Parathyroid adenoma (tissue), 2 donors: Measurements from ENCODE around the gene COL6A3.

Source experiments
- H2AFZ ChIP-seq: fragments of 300-600 bp; sonication (generic); one replicate; pipeline ENCODE4 v1.7.0; 2017; ENCODE audit warnings: antibody characterized with exemption, mild to moderate bottlenecking
- H3K27ac ChIP-seq: fragments of 300-600 bp; sonication (generic); one replicate; pipeline ENCODE4 v1.7.0; 2017
- H3K27me3 ChIP-seq: fragments of 300-600 bp; sonication (generic); one replicate; pipeline ENCODE4 v1.7.0; 2017; ENCODE audit warnings: low read length; ENCODE audit not compliant: control insufficient read depth, insufficient read depth
- H3K36me3 ChIP-seq: fragments of 300-600 bp; sonication (generic); one replicate; pipeline ENCODE4 v1.7.0; 2017; ENCODE audit warnings: low read length; ENCODE audit not compliant: control insufficient read depth, insufficient read depth
- H3K4me1 ChIP-seq: fragments of 300-600 bp; sonication (generic); one replicate; pipeline ENCODE4 v1.7.0; 2017; ENCODE audit warnings: control low read depth
- H3K4me2 ChIP-seq: fragments of 300-600 bp; sonication (generic); one replicate; pipeline ENCODE4 v1.7.0; 2017; ENCODE audit warnings: low read length
- H3K4me3 ChIP-seq: fragments of 300-600 bp; sonication (generic); one replicate; pipeline ENCODE4 v1.7.0; 2017; ENCODE audit warnings: low read depth, low read length
- H3K79me2 ChIP-seq: fragments of 300-600 bp; sonication (generic); one replicate; pipeline ENCODE4 v1.7.0; 2017; ENCODE audit warnings: control low read depth
- H3K9ac ChIP-seq: fragments of 300-600 bp; sonication (generic); one replicate; pipeline ENCODE4 v1.7.0; 2017; ENCODE audit warnings: mild to moderate bottlenecking
- H3K9me3 ChIP-seq: fragments of 300-600 bp; sonication (generic); one replicate; pipeline ENCODE4 v1.7.0; 2017; ENCODE audit warnings: low read length; ENCODE audit not compliant: control insufficient read depth
- TF ChIP-seq, protein P1 (sequence below): fragments of 300-600 bp; sonication (generic); IDR thresholded peaks from one replicate; pipeline ENCODE4 v1.7.0; 2017; ENCODE audit warnings: antibody characterized with exemption, mild to moderate bottlenecking
- donor health status: primary hyperparathyroidism.

Gene COL6A3

DNA sequence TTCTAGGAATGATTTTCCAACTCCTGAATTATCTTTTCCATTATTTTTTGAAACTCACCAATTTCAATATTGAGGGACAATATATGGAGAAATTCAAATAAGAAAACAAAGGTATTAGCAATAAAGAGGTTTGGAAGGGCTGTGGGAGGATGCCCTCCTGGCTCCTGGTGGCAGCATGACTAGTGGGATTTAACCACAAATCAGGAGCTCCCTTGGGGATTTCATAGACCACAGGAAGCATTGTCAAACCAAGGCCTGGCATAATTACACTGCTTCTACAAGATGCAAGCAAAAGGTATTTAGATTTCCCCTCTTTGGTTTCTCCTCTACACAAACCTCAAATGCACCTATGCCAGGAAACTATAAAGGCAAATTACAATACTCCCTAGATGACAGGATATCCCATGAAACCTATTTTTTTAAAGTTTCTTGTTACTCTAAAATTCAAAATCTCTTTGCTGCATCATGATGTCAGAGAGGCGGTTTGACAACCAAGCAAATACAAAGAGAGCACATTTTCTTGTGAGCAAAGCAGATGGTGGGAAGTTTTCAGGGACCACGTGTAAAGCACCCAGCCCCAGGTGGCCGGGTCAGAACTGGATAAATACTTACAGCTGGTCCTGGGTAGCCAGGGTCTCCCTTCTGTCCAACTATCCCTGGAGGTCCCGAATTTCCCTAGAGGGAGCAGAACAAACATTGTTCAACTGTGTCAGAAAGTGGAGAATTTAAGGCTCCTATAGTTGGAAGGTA is 67.9 kb downstream of the COL6A3 start:
- Histone ChIP-seq H3K4me1 (peaks cover 1% of the 10 kb centered on the region), H3K4me2 (no peak overlapping the region), H3K79me2 (no peaks in the 10 kb centered on the region), H3K9ac (no peak overlapping the region), H3K36me3 (no peaks in the 10 kb centered on the region), H2AFZ (no peak overlapping the region), H3K4me3 (no peak overlapping the region), H3K9me3 (no peaks in the 10 kb centered on the region), H3K27ac (no peak overlapping the region), H3K27me3 (no peaks in the 10 kb centered on the region)
- TF ChIP-seq, protein P1, sequence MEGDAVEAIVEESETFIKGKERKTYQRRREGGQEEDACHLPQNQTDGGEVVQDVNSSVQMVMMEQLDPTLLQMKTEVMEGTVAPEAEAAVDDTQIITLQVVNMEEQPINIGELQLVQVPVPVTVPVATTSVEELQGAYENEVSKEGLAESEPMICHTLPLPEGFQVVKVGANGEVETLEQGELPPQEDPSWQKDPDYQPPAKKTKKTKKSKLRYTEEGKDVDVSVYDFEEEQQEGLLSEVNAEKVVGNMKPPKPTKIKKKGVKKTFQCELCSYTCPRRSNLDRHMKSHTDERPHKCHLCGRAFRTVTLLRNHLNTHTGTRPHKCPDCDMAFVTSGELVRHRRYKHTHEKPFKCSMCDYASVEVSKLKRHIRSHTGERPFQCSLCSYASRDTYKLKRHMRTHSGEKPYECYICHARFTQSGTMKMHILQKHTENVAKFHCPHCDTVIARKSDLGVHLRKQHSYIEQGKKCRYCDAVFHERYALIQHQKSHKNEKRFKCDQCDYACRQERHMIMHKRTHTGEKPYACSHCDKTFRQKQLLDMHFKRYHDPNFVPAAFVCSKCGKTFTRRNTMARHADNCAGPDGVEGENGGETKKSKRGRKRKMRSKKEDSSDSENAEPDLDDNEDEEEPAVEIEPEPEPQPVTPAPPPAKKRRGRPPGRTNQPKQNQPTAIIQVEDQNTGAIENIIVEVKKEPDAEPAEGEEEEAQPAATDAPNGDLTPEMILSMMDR, result no peak

GRCh38 chr2:237345411-237345810 is 68.6 kb downstream of the COL6A3 start:
- H3K27ac ChIP-seq, result no peak overlapping the region
- H3K9me3 ChIP-seq, result no peaks in the 10 kb centered on the region
- no peaks in the 10 kb centered on the region for H3K36me3 ChIP-seq
- H3K79me2 ChIP-seq, result no peaks in the 10 kb centered on the region
- H3K27me3 ChIP-seq, result no peaks in the 10 kb centered on the region
- no peaks in the 10 kb centered on the region for H3K4me1 ChIP-seq
- no peak overlapping the region for H2AFZ ChIP-seq
- TF ChIP-seq, protein P1, result no peak
- no peak overlapping the region for H3K4me2 ChIP-seq
- H3K4me3 ChIP-seq, result no peak overlapping the region
- H3K9ac ChIP-seq, result no peak overlapping the region

DNA sequence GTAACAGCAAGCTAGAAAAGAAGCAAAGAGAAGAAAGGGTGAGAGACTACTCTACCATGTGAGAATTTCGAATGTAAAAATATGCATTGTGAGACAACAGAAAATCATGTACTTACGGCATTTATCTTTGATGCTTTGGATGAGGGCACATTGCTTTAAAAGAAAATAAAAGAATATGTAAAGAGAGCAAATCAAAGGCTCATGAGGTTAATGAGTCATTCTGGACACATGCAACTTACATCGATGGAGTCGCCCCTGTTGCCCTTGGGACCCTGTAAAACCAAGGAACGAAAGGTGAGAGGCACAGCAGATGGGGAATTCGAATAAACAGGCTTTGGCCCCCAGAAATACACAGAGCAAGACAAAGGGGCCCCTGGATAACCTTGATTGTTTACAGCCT is 69.0 kb downstream of the COL6A3 start:
- TF ChIP-seq, protein P1, result no peak
- H3K4me1 ChIP-seq, result no peaks in the 10 kb centered on the region

DNA sequence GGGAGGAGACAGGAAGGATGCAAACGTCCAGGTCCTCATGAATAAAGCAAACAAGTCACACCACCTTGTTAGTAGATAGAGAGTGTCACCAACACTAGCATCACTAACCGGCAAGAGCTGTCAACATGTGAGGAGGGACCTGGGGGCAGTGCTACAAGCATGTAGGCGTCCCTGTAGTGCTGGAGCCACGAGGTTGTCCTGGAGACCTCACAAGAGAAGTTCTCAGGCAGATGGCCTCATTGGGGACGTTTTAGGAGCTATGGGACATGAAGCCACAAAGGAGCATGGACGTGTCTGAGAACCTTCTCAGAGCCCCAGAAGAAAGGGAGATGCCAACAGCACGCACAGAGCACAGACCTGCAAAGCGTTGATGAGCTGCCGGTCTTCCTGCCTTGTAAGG is 70.0 kb downstream of the COL6A3 start:
- Histone ChIP-seq H3K9ac (no peak overlapping the region), H3K36me3 (no peaks in the 10 kb centered on the region), H3K27me3 (no peaks in the 10 kb centered on the region), H2AFZ (no peak overlapping the region), H3K4me3 (no peak overlapping the region), H3K27ac (no peak overlapping the region), H3K79me2 (no peaks in the 10 kb centered on the region), H3K4me2 (no peak overlapping the region), H3K4me1 (no peaks in the 10 kb centered on the region), H3K9me3 (no peaks in the 10 kb centered on the region)
- TF ChIP-seq, protein P1, result no peak

More for the DNA sequence above, 69.0 kb downstream of the COL6A3 start:
- no peak overlapping the region for H3K9ac ChIP-seq
- no peaks in the 10 kb centered on the region for H3K27me3 ChIP-seq
- no peak overlapping the region for H2AFZ ChIP-seq
- H3K9me3 ChIP-seq, result no peaks in the 10 kb centered on the region
- H3K27ac ChIP-seq, result no peak overlapping the region
- no peak overlapping the region for H3K4me2 ChIP-seq
- H3K79me2 ChIP-seq, result no peaks in the 10 kb centered on the region
- H3K36me3 ChIP-seq, result no peaks in the 10 kb centered on the region
- no peak overlapping the region for H3K4me3 ChIP-seq

DNA sequence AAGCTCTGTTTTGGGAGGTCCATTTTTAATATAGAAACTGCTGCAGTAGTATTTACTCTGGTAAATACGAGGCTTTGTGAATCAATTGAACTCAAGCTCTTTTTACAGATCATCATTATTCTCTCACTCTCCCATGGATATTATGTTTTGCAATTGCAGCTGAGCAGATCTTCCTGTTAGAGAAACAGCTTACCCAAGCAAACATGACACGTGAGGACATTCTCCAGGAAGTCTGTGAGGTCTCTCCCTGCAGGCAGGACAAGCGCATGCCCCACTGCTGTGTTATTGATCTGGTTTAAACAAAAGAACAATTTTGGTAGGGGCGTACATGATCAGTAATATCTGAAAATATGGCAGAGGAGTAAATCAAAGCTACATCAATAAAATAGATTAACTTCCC is 72.1 kb downstream of the COL6A3 start:
- Histone ChIP-seq H3K27ac (no peak overlapping the region), H3K4me3 (no peak overlapping the region), H3K4me1 (no peaks in the 10 kb centered on the region), H3K9ac (no peak overlapping the region), H3K9me3 (no peaks in the 10 kb centered on the region), H3K4me2 (peak overlapping the region; percentile 19), H2AFZ (peak overlapping the region; percentile 14), H3K27me3 (no peaks in the 10 kb centered on the region), H3K36me3 (no peaks in the 10 kb centered on the region), H3K79me2 (no peaks in the 10 kb centered on the region)
- TF ChIP-seq, protein P1, result no peak
